LHCN-M2 (cell line): ENCODE data around the gene CTSA. TPM values are rescaled to one million over a fixed set of nuclear protein-coding genes. Genes with fewer than 3 reads are reported as not detected.
A peak's percentile ranks its signal among the peaks of the same experiment; 100 is the strongest.
"Not testable (repeated sequence)": the region's sequence is repeated elsewhere in the genome, so short reads cannot be mapped to it uniquely, and the experiment has no call there.

Experiments
- DNase-seq: peaks from one replicate; pipeline ENCODE4 v3.0.0-alpha.2; 2012; ENCODE audit warnings: low read depth
- total RNA-seq: library from RNA; depleted of rRNA; stranded (reverse); fragments of >200 nt; gene quantifications from 2 replicates; pipeline ENCODE4 v1.2.3, GENCODE V29; 2014

CTSA gene
- total RNA-seq, 1 experiment from 2014 or later, result 180 TPM

DNA sequence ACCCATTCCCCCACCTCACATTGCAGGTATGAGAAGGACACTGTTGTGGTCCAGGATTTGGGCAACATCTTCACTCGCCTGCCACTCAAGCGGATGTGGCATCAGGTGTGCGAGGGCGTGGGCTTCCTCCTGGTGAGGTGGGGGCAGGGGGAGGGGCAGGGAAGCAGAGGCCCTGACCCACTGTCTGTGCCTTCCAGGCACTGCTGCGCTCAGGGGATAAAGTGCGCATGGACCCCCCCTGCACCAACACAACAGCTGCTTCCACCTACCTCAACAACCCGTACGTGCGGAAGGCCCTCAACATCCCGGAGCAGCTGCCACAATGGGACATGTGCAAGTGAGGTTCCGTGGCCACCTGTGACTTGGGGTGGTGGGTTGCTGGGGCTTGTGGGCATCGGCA lies 3.7 kb downstream of the CTSA start:
- no peak for DNase-seq

DNA sequence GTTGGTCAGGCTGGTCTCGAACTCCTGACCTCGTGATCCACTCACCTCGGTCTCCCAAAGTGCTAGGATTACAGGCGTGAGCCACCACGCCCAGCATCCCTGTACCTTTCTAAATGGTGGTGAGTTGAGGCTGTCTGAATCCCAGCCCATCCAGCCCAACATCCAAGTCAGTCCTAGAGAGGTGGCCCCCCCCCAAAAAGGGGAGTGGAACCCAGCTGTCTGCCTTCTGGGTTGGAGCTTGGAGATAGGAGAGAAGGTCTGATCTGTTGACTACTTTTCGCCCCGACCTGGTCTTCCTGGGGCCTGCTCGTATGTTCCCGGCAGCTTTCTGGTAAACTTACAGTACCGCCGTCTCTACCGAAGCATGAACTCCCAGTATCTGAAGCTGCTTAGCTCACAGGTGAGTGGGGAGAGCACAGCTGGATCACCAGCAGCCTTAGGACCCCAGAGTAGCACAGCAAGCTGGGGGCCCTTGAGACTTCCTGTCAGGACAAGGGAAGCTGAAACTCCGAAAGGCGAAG lies 5.6 kb downstream of the CTSA start:
- DNase-seq, result no peak

DNA sequence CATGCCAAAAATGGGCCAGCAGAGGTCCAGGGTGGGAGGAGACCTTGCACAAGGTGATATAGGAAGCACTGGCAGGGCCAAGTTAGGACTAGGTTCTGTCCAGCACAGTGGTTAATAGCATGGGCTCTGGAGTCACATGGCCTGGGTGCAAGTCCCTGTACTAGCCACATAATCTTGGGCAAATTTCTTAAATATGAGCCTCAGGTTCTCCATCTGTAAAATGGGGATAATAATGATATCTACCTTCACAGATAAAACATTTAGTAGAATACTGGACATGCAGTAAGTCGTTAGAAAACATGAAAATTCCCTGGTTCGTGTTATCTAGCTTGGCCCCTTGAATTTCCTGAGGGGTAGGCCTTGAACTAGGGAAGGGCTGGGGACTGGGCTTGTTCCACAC lies 6.2 kb downstream of the CTSA start:
- DNase-seq, result no peak

DNA sequence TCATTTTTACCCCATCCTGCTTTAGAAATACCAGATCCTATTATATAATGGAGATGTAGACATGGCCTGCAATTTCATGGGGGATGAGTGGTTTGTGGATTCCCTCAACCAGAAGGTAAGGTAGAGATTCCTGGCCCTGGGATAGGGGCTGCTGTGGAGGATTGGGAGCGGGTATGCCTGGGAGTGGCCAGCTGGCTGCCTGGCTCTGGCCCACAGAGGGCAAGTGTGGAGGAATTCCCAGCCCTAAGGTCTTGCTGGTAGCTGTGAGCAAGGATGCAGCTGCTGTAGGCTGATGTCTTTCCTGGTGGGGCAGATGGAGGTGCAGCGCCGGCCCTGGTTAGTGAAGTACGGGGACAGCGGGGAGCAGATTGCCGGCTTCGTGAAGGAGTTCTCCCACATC lies 6.6 kb downstream of the CTSA start:
- no peak for DNase-seq

- no peak for DNase-seq
These were observed 7.2 kb downstream of the CTSA start for GRCh38 chr20:45898285-45898684.

GRCh38 chr20:45899046-45899835 lies 8.1 kb downstream of the CTSA start:
- no peak for DNase-seq

GRCh38 chr20:45901332-45901731 lies 10.2 kb downstream of the CTSA start:
- not testable (repeated sequence) for DNase-seq

- no peak for DNase-seq
These were observed 11.1 kb downstream of the CTSA start for GRCh38 chr20:45902199-45902701.

DNA sequence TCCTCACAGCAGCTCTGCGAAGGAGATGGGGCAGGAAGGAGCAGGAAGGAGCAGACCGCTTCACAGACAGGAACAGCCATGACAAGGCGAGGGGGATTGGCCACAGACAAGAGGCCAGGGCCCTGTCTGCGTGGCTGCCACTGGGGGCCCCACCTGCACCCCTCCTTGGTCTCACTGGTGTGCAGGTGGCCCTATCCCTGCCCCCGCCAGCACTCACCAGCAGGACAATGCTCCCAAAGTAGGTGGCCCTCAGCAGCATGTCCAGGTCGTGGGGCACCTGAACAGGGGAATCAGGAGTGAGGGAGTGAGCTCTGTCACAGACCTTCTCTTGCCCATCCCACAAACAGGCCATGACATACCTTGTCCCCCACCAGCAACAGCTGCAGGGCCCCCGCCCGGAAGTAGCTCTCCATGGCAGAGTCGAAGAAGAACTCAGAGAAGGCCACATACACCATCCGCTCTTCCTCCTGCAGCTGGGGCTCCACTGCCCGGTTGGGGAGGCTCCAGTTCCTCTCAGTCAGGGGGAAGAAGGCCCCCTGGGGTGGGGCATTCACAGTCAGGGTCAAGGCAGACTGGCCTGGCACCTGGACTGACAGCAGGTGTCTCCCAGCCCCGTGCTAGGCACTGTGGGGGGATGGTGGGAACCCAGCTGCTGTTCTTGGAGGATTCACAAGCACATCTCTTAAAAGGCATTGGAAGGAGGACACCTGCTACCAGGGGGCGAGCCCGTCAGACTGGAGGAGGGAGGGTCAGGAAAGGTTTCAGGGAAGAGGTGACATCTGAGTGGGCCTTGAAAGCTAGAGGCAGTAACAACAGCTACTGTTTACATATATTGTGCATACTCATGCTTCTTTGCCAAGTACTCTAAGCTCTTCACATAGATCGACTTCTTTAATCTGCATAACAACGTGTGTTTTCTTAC lies 13.7 kb downstream of the CTSA start:
- DNase-seq, result no peak

DNA sequence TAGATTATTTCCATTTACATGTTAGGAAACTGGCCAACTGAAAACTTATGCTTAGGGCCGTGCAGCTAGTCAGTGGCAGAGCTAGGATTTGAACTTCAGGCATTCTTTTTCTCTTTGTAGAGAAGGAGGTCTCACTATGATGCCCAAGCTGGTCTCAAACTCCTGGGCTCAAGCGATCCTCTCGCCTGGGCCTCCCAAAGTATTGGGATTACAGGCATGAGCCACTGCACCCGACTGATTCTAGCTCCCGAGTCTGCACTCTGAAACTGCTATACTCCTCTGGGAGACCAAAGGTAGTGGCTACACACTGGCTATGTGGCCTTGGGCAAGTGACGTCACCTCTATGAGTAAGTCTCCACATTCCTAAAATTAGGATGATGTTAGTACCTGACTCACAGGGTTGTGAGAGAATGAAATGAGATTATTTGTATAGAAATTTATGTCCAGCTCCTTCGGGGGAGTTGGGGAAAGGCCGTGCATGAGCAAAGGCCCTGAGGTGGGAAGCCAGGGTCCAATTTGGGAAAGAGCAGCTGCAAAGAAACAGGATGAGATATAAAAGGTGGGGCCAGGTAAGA lies 14.5 kb downstream of the CTSA start:
- DNase-seq, result peak; percentile 34

DNA sequence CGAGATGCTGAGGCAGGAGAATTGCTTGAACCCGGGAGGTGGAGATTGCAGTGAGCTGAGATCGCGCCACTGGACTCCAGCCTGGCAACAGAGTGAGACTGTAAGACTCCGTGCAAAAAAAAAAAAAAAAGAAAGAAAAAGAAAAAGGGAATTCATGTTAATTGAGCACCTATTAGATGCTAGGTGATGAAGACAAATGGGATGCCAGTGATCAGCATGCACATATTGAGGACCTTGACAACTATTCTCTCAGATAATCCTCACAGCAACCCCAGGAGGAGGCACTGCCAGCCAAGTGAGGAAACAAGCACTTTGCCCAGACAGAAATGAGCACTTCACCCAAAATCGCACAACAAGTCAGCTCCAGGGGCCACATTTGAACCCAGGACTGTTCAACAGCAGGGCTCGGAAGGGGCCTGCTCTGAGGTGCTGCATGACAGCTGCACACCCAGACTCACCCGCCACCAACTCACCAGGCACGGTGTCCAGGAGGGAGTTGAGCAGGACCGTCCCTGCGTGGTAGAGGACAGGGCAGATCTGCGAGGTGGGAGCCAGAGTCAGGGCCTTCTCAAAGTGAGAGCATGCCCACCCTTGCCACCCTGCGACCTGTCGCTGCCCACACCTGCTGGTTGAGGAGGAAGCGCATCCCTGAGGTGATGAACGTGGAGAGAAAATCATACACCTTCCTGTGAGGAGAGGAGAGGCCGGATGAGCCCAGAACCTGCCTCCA lies 16.2 kb downstream of the CTSA start:
- no peak for DNase-seq

DNA sequence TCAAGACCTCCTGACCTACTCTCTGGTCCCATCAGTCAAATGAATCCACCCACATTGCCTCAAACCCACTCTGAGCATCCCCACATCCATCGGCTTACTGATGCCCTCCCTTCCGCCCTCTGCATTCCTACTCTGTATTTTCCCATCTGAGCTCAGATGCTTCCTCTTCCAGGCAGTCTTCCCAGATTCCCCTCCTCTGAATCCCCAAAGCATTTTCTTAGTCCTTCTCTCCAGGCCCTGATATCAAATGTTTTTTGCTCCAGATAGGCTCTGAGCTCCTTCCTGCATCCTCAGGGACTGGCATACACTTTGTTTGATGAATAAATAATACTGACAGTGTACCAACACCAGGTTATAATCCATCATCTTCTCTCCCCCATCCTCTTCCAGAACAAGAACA lies 16.9 kb downstream of the CTSA start:
- no peak for DNase-seq

DNA sequence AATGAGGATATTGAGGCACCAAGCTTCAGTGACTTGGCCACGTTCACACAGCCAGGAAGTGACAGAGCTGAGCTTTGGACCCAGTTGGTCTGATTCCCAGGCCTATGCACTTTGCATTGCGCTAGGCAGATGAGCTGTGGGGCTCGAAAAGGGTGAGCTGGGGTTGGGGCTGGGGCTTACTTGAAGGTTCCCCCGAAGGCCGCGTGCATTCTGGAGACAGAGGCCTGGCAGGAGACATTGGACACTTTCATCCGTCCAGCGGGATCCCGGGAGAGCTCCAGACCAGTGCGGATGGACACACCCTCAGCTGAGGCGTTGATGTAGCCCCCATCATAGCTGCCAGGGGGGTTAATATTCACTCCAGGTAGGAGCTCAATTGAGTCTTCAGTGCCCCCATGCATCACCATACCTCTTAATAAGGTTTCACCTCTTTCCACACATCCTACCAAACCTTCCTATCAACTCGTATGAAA lies 18.2 kb downstream of the CTSA start:
- DNase-seq, result no peak

DNA sequence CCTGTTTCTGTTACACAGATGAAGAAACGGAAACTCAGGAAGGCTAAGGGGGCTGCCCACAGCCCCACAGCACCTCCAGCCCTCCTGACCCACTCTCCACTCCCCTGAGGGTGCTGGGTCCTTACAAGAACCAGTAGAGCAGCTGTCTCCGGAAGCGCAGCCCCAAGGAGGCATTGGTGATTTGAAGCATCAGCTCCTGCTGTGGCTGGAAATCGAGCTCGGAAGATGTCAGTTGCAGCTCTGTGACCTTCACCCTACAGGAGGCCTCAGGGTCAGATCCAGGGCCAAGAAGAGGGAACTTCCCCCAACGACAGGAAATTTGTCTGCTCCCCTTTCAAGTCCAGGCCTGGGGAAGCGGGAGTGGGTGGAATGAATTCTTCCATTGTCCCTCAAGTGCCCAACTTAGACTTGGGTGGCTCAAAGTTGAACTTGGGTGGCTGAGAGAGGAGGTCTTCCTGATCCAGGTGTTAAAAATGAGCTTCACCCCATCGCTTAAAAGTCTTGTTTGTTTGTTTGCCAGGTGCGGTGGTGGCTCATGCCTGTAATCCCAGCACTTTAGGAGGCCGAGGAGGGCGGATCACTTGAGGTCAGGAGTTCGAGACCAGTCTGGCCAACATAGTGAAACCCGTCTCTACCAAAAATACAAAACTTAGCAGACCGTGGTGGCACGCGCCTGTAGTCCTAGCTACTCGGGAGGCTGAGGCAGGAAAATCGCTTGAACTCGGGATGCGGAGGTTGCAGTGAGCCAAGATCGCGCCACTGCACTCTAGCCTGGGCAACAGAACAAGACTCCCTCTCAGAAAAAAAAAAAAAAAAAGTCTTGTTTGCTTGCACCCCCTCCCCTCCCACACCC lies 18.9 kb downstream of the CTSA start:
- no peak for DNase-seq

GRCh38 chr20:45910670-45911485 lies 19.7 kb downstream of the CTSA start:
- peak; percentile 91 for DNase-seq

GRCh38 chr20:45911486-45912343 lies 20.6 kb downstream of the CTSA start, which contains the start of gene PLTP:
PLTP (minus strand) TSS chr20:45912155; CDS start chr20:45911452, 703 bp downstream.
- DNase-seq, result peak; percentile 32

DNA sequence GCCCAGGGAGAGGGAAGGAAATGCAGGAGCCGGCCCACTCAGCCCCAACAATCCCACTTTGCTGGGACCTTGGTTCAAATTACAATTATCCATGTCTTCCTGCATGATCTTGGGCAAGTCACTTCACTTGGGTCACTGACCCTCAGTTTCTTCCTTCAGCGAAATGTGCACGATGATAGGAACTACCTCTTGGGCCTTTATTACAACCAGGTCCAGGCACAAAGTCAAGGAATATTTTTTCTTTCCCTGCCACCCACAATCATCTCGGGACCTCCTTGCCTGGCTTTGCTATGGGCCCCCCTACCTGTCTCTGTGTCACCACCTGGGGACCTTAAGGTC lies 21.2 kb downstream of the CTSA start:
- no peak for DNase-seq

- no peak for DNase-seq
These were observed 22.0 kb downstream of the CTSA start for GRCh38 chr20:45913116-45913515.
